HG03469 (cell line): Measurements from ENCODE around the gene HECTD1.

Experiments used
- ATAC-seq: cut with Tn5 transposase; IDR thresholded peaks from one replicate; pipeline ENCODE4 v1.9.1; 2021; ENCODE audit warnings: mild to moderate bottlenecking, moderate library complexity, moderate number of reproducible peaks; ENCODE audit not compliant: unreplicated experiment

The HECTD1 gene

DNA sequence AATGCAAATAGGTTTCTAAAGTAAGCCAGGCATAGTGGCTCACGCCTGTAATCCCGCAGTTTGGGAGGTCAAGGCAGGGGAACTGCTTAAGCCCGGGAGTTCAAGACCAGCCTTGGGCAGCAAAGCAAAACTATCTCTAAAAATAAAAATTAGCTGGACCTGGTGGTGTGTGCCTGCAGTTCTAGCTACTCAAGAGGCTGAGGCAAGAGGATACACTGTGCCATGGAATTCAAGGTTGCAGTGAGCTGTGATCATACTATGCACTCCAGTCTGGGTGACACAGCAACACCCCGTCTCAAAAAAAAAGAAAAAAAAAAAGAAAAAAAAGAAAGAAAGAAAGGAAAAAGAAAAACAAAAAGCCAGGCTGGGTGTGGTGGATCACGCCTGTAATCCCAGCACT, 46.3 kb downstream of the HECTD1 start:
- ATAC-seq, result no peak

DNA sequence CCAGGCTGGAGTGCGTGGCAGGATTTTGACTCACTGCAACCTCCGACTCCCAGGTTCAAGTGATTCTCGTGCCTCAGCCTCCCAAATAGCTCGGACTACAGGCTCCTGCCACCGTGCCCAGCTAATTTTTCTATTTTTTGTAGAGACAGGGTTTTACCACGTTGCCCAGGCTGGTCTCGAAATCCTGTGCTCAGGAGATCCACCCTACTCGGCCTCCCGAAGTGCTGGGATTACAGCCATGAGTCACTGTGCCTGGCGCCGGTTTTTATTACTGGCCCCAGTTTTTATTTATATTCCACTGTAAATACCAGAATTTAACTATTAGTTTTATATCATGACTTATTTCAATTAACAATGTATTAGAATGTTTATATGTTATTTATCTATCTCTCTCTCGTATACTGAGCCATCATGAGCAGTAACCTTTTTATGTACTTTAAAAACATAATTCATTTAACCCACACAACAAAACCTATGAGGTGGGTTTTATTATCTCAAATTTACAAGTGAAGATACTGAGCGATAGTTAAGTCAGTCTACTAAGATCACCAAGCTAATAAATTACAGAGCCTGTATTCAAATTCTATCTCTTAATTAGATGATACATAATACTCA, 47.8 kb downstream of the HECTD1 start:
- ATAC-seq, result no peak

DNA sequence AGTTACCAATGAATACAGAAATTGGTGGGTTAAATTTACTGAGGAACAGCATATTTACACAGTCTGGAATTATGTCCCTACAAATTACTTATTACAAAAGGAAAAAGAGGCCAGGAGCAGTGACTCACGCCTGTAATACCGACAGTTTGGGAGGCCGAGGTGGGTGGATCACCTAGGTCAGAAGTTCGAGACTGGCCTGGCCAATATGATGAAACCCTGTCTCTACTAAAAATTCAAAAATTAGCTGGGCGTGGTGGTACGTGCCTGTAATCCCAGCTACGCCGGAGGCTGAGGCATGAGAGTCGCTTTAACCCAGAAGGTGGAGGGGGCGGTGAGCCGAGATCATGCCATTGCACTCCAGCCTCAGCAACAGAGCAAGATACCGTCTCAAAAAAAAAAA, 52.6 kb downstream of the HECTD1 start:
- ATAC-seq, result no peak

DNA sequence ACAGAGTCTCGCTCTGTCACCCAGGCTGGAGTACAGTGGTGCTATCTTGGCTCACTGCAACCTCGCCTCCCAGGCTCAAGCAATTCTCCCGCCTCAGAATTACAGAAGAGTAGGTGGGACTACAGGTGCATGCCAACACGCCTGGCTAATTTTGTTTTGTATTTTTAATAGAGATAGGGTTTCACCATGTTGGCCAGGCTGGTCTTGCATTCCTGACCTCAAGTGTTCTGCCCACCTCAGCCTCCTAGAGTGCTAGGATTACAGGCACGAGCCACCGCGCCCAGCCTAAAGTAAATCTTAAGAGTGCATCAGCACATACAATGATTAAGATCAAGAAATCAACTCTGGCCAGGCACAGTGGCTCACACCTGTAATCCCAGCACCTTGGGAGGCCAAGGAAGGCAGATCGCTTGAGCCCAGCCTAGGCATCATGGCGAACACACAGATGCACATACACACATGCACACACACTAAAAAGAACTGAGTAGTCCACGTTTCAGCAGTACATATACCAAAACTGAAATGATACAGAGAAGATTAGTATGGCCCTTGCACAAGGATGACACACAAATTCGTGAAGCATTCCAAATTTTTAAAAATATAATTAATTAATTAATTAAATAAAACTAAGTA, 65.0 kb downstream of the HECTD1 start:
- ATAC-seq, result no peak

DNA sequence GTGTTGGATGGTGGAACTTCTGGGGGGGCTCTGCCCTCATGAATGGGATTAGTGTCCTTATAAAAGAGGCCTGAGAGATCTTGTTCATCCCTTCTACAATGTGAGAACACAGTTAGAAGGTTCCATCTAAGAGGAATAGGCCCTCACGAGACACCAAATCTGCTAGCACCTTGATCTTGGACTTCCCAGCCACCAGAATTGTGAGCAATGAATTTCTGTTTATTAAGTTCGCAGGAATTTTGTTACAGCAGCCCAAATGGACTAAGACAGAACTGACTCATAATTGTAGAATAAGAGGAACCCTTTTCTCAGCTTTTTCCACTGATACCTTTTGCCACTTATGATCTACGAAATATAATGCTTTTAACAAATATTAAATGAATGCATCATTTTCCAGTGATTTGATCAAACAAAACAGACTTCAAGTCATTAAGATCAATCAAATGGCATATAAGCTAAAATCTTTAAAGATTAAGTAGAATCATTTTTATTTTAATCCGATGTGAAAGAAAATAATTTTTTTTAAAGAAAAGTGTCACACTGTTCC, 68.2 kb downstream of the HECTD1 start:
- no peak for ATAC-seq

DNA sequence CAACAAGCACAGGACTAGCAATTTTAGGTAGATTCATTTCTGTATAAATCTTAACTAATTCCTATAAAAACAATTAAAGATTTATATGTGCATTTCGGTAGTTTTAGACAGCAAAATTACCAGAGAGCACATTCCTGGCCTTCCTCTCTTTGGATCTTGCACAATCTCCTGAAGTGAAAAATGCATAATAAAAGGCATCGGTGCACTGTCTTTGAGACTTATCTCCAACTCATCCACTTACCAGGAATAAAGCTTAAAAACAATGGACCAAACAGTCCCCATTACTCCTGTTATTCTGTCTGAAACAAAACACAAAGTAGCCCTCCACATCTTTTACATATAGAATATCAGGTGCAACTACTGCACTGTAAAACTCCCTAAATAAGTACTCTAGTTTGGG, 69.3 kb downstream of the HECTD1 start:
- ATAC-seq, result no peak

DNA sequence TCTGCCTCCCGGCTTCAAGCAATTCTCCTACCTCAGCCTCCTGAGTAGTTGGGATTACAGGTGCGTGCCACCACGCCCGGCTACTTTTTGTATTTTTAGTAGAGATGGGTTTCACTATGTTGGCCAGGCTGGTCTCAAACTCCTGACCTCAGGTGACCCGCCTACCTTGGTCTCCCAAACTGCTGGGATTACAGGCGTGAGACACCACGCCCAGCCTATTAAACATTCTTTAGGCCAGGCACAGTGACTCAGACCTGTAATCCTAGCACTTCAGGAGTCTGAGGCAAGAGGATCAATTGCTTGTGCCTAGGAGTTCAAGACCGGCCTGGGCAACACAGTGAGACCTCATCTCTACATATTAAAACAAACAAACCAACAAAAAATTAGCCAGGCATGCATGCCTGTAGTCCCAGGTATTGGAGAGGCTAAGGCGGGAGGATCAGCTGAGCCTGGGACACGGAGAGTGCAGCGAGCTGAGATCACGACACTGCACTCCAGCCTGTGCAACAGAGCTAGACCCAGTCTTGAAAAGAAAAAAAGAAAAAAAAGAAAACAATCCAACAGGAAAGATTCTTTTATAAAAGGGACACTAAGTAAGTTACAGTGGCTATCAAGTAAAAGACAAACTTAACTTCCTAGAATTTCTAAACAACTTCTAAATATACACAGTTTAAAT, 70.2 kb downstream of the HECTD1 start:
- ATAC-seq, result no peak

DNA sequence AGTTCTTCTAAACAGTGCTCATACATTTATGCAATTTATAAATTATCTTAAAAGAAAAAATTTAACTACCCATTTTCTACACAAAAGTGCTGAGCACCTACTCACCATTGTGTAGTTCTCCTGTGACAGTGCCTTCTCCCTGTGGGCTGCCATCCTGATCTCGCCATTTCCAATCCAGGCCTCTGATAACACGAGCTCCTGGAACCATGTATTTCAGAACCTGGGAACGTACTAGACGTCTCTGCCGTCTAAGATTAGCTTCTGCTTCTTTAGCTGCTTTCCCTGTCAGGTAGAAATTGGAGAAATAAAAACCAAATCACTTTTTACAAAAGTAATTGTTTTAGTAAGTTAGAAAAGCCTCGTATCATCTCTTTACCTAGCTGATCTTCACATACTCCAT, 74.5 kb downstream of the HECTD1 start:
- ATAC-seq, result no peak

DNA sequence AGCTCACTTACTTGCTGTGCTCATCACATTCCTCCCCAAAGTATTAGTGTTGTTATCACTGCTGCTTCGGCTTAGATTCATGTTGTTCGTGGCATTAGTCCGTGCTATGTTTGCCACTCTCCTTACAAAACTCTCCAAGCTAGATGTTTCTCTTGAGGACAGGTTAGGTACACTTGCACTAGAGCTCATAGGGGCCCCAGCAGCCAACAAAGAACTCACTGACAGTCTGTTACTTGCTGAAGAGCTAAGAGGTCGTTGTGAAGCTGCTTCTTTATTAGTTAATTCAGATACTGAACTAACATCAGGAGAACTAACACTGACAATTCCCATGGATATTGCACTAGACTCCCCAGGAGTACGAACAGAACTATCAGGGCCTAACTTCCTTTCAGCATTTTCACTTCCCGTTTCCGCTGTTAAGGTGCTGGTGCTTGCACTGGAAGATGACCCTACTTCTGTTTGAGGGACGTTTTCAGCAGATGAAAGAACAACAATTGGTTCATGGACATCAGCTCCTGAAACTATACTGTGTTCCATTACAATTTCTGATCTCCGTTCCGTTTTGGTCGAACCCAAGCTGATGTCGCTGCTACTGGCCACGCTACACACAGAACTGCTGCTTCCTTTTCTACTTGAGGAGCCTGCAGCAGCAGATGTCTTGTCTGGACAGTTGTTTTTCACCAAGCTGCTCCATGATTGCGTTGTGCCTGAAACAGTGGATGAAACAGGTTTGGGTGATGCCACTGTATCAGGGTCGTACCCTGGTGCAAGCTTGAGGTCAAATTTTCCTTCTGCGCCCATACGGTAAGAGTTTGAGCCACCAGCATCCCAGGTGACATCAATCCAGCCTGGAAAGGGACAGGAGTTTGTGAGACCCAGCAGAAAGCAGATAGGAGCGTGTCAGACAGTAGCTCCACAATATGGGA, 78.7 kb downstream of the HECTD1 start:
- no peak for ATAC-seq

DNA sequence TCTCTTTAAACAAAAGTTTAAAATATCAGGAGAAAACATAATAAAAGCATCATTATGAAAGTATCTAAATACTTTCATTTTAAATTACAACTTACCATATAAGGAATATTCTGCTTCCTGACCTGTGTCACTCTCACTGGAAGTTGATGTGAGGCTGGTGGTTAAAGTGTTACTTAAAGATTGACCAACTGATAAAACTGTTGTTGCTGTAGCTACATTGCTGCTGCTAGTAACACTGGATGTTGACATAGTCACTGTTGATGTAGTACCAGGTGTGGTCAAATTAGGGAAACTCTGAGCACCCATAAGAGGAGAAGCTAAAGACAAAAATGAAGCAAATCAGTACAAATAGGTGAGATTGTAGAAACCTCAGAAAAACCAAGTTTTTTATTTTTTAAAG, 79.9 kb downstream of the HECTD1 start:
- no peak for ATAC-seq

DNA sequence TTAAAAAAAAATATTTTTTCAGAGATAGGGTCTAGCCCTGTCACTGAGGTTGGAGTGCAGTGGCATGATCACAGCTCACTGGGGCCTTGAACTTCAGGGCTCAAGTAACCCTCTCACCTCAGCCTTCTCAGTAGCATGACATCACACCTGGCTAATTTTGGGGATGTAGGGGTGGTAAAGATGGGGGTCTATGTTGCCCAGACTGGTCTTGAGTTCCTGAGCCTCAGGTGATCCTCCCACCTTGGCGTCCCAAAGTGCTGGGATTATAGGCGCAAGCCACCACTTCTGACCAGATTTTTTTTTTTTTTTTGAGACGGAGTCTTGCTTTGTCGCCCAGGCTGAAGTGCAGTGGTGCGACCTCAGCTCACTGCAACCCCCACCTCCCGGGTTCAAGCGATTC, 80.9 kb downstream of the HECTD1 start:
- ATAC-seq, result no peak

DNA sequence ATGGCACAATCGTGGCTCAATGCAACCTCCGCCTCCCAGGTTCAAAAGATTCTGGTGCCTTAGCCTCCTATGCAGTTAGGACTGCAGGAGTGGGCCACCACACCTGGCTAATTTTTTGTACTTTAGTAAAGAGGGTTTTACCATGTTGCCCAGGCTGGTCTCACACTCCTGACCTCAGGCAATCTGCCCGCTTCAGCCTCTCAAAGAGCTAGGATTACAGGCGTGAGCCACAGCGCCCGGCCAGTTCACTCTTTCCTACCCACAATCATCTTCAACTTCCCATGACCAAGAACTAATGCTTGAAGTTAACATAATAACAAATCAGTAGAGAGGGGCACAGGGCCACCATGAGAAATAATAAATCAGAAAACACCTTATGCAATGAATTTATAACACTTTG, 82.4 kb downstream of the HECTD1 start:
- no peak for ATAC-seq

DNA sequence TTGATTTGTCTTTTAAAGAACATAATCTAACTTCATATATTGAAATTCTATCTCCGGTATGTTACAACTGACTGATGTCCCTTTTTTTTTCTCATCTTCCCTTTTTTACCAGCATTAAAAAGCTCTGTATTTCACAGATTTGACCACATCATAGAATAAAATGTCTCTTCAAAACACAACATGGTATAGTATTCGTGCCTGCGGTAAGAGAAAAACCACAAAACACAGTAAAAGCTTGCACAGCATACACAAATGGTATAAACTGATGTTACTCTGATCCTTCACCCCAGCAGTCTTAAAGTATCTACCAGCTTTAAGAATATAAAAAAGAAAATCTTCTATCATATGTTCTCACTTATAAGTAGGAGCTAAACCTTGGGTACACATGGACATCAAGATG, 83.4 kb downstream of the HECTD1 start:
- ATAC-seq, result no peak

DNA sequence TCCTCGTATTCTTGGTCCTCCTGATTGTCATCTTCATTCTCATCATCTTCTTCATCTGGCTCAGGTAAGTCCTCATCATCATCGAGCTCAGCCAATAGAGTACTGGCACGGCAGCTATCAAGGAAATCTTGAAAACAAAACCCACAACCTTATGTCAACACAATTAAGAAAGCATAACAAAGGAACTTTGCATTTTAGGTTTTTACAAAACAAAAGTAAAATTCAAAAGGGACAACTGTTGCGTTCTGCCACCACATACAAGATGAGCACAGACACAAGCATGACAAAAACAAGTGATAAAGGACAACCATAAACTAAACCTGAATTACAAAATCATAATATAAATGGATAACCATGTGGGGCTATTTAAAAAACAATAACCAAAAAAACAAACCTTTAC, 84.7 kb downstream of the HECTD1 start:
- ATAC-seq, result no peak

DNA sequence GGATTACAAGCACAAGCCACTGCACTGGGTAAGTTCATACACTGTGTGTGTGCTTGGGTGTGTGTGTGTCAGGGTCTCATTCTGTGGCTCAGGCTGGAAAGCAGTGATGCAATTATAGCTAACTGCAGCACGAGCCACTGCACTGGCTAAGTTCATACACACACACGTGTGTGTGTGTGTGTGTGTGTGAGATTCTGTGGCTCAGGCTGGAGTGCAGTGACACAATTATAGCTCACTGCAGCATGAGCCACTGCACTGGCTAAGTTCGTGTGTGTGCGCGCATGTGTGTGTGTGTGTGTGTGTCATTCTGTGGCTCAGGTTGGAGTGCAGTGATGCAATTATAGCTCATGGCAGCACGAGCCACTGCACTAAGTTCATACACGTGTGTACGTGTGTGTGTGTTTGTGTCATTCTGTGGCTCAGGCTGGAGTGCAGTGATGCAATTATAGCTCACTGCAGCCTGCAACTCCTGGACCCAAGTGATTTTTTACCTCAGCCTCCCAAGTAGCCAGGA, 85.4 kb downstream of the HECTD1 start:
- no peak for ATAC-seq

DNA sequence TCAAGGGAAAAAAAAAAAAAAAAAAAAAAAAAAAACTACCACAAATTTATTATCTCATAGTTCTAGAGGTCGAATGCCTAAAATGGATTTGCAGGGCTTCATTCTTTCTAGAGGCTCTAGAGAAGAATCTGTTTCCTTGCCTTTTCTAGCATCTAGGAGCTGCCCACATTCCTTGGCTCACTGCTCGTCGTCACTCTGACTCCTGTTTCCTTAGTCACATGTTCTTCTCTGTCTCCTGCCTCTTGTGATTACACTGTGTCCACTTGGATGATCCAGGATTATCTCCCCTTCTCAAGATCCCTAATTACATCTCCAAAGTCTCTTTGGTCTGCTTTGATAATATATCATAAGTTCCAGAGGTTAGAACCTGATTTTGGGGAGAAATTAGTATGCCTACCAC, 88.7 kb downstream of the HECTD1 start:
- no peak for ATAC-seq

DNA sequence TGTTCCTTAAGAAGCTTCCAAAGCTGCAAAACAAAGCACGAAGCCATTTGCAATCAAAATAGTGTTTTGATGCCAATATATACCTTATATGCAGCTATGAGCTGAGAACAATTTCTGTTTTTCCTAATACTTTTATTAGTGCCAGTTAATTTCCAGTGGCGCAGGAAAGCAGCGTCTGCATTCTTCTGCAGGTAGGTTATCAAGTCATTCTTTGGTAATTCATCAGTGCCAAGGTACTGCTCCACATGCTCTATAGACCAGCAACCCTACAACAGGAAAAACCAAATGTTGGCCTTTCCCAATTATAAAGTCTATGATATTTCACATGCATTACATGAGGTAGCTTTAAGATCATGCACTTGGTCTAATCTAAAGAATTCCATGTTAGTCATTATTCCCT, 93.8 kb downstream of the HECTD1 start:
- no peak for ATAC-seq

DNA sequence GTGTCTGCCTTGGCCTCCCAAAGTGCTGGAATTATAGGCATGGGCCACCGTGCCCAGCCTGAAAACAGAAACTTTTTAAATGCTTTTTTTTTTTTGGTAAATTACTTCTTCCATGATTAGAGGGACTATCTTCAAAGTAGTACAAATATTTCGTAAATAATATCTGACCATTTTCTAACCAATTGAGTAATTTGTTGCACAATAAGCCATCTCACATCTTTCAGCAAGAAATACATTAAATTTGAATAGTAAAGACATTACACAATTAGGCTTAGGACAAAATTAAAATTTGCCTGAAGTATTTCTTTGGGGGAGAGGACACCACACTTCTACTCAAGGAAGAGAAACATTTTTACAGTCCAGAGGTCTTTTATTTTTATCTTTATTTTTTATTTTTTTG, 96.7 kb downstream of the HECTD1 start:
- no peak for ATAC-seq

DNA sequence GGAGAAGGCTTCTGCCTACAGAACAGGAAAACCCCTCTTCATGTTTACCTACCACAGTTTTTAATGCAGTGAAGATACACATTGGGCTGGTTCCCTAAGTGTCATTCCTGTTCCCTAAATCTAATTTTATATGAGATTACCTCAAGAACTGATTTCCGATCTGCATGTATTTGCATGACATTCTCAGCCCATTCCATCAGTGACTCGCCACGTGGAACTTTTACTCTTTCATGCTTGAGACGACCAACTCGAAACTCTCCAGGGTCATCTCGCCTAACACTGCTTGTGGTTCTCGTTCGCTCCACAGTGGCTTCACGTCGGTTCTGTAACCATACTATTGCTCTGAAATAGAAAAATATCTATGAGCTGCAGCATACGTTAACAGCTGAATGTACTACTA, 98.3 kb downstream of the HECTD1 start:
- ATAC-seq, result no peak

DNA sequence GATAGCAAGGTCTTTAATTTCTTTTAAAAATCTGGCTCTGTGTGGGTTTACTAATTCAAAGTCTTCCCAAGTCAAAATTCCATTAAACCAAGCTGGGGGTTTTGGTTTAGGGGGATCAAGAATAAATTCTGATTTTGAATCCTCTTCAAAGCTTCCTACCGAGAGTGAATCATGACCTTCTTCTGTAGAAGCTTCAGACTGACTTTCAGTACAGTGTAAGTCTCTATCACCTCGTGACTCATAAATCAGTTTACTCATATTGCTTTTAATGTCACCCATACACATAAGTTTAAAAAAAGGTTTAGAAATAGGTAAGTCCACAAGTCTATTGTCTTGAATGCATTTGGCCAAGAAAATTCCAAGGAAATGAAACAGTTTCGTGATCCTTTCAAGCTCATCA, 100.8 kb downstream of the HECTD1 start:
- ATAC-seq, result no peak

DNA sequence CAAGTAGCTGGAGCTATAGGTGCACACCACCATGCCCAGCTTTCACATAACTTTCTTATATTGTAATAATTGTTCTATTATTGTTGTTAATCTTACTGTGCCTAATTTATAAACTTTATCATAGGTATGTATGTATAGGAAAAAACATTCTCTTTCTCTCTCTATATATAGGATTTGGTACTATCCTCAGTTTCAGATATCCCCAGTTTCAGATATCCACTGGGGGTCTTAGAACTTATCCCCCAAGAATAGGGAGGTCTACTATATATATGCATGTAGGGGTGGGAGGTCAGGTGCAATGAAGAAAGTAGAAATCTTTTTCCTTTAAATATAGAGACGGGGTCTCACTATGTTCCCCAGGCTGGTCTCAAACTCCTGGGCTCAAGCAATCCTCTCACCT, 110.5 kb downstream of the HECTD1 start:
- no peak for ATAC-seq
